HepG2 (cell line): ENCODE results near the gene SDE2. TPM values are rescaled to one million over a fixed set of nuclear protein-coding genes. Genes with fewer than 3 reads are reported as not detected.

Experiments used
- ATAC-seq: fragments of 200-7000 bp; cut with Tn5 transposase; 3 replicates; pipeline ENCODE4 v1.9.1; 2020; ENCODE audit warnings: mild to moderate bottlenecking, moderate library complexity
- BruUV-seq: library from RNA; stranded (reverse); fragments of 400-500 nt; replicated peaks from 2 replicates; lab custom pipeline; 2021; lab: Mats Ljungman, UMichigan
- CTCF ChIA-PET: fragments of 300-600 bp; formaldehyde crosslinking; extraction: SDS; loops from one replicate; lab custom pipeline; 2021; ENCODE audit warnings: low total read pairs, inconsistent platforms, low intra/inter-chr PET ratio; lab: Yijun Ruan, JAX
- POLR2A ChIA-PET: fragments of 350-600 bp; sonication (Branson Sonifier 250); formaldehyde crosslinking; loops from one replicate; lab custom pipeline; 2020; ENCODE audit warnings: antibody characterized with exemption, inconsistent platforms; lab: Yijun Ruan, JAX
- DNase-seq: peaks from one replicate; pipeline ENCODE4 v3.0.0-alpha.2; 2015; ENCODE audit warnings: low spot score
- FAIRE-seq: peaks from 3 replicates; lab custom pipeline; 2011; peaks lifted over from hg19 to GRCh38; lab: Jason Lieb, UNC
- H2AFZ ChIP-seq: one replicate; pipeline ENCODE4 v1.6.1; 2011; ENCODE audit warnings: low read length, inconsistent platforms
- H3K27ac ChIP-seq: fragments of 300-600 bp; 3 replicates; pipeline ENCODE4 v1.8.0; 2011; ENCODE audit warnings: mixed run types, mild to moderate bottlenecking, mixed read lengths, low read length, inconsistent platforms; ENCODE audit not compliant: insufficient read depth; ENCODE audit errors: extremely low read length
- H3K27me3 ChIP-seq, 2 experiments: fragments of 200-600 bp in 1 of 2; 2 replicates in 1 of 2; 3 replicates in 1 of 2; pipeline versions ENCODE4 v1.6.0 to v1.8.0; 2011; ENCODE audit warnings: low read length in 2 of 2, mild to moderate bottlenecking in 2 of 2, moderate library complexity in 2 of 2, inconsistent platforms in 1 of 2; ENCODE audit not compliant: insufficient read depth in 2 of 2, control insufficient read depth in 1 of 2
- H3K36me3 ChIP-seq, 2 experiments: fragments of 200-600 bp in 1 of 2; replicated peaks in 1 of 2; 2 replicates in 1 of 2; 3 replicates in 1 of 2; pipeline versions ENCODE4 v1.5.1 to v1.8.0; 2011; ENCODE audit warnings: low read length in 2 of 2, inconsistent platforms in 1 of 2; ENCODE audit not compliant: insufficient read depth in 2 of 2, control insufficient read depth in 1 of 2
- H3K4me1 ChIP-seq: 2 replicates; pipeline ENCODE4 v1.5.1; 2012; ENCODE audit warnings: low read length, inconsistent platforms; ENCODE audit not compliant: insufficient read depth
- H3K4me2 ChIP-seq: 2 replicates; pipeline ENCODE4 v1.6.0; 2011; ENCODE audit warnings: low read depth, low read length, inconsistent platforms
- H3K4me3 ChIP-seq, 3 experiments: fragments of 200-600 bp in 1 of 3; sonication (generic), shearing (Covaris generic) in 1 of 3; replicated peaks in 1 of 3; 2 replicates each; pipeline ENCODE4 v1.5.1; 2011 to 2016; ENCODE audit warnings: low read length in 3 of 3, inconsistent platforms in 2 of 3, low read depth in 2 of 3, mild to moderate bottlenecking in 2 of 3, control low read depth in 1 of 3, mixed read lengths in 1 of 3; ENCODE audit not compliant: insufficient read depth in 1 of 3
- H3K79me2 ChIP-seq: one replicate; pipeline ENCODE4 v1.6.1; 2011; ENCODE audit warnings: low read length, inconsistent platforms; ENCODE audit not compliant: insufficient read depth
- H3K9ac ChIP-seq: 2 replicates; pipeline ENCODE4 v1.6.0; 2011; ENCODE audit warnings: mild to moderate bottlenecking, low read depth, low read length, inconsistent platforms; ENCODE audit not compliant: insufficient read depth
- H3K9me3 ChIP-seq: 2 replicates; pipeline ENCODE4 v1.5.1; 2012; ENCODE audit warnings: mild to moderate bottlenecking, low read length
- H4K20me1 ChIP-seq: 2 replicates; pipeline ENCODE4 v1.6.0; 2011; ENCODE audit warnings: inconsistent platforms, mild to moderate bottlenecking, low read length, moderate library complexity; ENCODE audit not compliant: insufficient read depth
- ELF4 ChIP-seq: sonication (generic); formaldehyde crosslinking; IDR thresholded peaks from 2 replicates; pipeline ENCODE4 v1.5.0; 2020; ENCODE audit warnings: missing genetic modification reagents, mild to moderate bottlenecking, moderate library complexity, borderline replicate concordance
- MAFF ChIP-seq: IDR thresholded peaks from 2 replicates; pipeline ENCODE4 v1.6.1; 2011; ENCODE audit warnings: low read depth, low read length, improper control_type of control experiment
- MAFK ChIP-seq, 2 experiments: IDR thresholded peaks in 1 of 2; conservative IDR thresholded peaks in 1 of 2; 2 replicates each; pipeline ENCODE4 v1.6.1; 2011; ENCODE audit warnings: improper control_type of control experiment in 2 of 2, low read length in 2 of 2
- RELA ChIP-seq: sonication (generic); formaldehyde crosslinking; IDR thresholded peaks from 2 replicates; pipeline ENCODE4 v1.4.0; 2020; ENCODE audit warnings: missing genetic modification reagents
- ZNF558 ChIP-seq: sonication (generic); formaldehyde crosslinking; IDR thresholded peaks from 2 replicates; pipeline ENCODE4 v1.9.0; 2022; ENCODE audit warnings: mild to moderate bottlenecking, missing genetic modification reagents, borderline replicate concordance
- ZNF652 ChIP-seq: IDR thresholded peaks from 2 replicates; pipeline ENCODE4 v1.6.1; 2016; ENCODE audit warnings: low read depth, borderline replicate concordance
- ZNF781 ChIP-seq: sonication (generic); formaldehyde crosslinking; IDR thresholded peaks from 2 replicates; pipeline ENCODE4 v1.5.1; 2020; ENCODE audit warnings: borderline replicate concordance, mild to moderate bottlenecking, missing genetic modification reagents; ENCODE audit errors: not compliant biosample characterization
- ZNF790 ChIP-seq: sonication (generic); formaldehyde crosslinking; IDR thresholded peaks from 2 replicates; pipeline ENCODE4 v1.8.0; 2022; ENCODE audit warnings: missing genetic modification reagents, mild to moderate bottlenecking, borderline replicate concordance
- WGBS: methylation state at CpG from one replicate; pipeline ENCODE4 v1.1.6; 2017; ENCODE audit warnings: low lambda C conversion rate; 5-methylcytosine and 5-hydroxymethylcytosine counted together
- in situ Hi-C: cut with HindIII; loops from 2 replicates; pipeline ENCODE4 v1.10.0; 2017; ENCODE audit warnings: low pct_unique_long_range_greater_than_20kb; ENCODE audit not compliant: extremely low pct_ligation_motif_present
- intact Hi-C: fragments of 100-400 bp; cut with micrococcal nuclease; formaldehyde crosslinking; loops from one replicate; pipeline ENCODE4 v1.10.0; 2022; ENCODE audit not compliant: unreplicated experiment
- polyA plus RNA-seq, 8 experiments: library from polyadenylated mRNA; depleted of rRNA in 3 of 8; stranded (reverse) in 7 of 8; unstranded in 1 of 8; fragments of >200 nt; fragmentation: Illumina TruSeq in 4 of 8; extraction: Trizol in 4 of 8; gene quantifications; 2 replicates each; pipeline versions ENCODE4 v1.2.1 to v1.2.3, GENCODE V29; 2011 to 2016; ENCODE audit warnings: low read depth in 4 of 8, missing spikeins in 1 of 8, mixed read lengths in 1 of 8; ENCODE audit not compliant: insufficient read depth in 1 of 8
- total RNA-seq, 5 experiments: library from RNA; depleted of rRNA; stranded (reverse); fragments of >200 nt; fragmentation: Illumina TruSeq; extraction: Trizol; gene quantifications; 2 replicates each; pipeline ENCODE4 v1.2.3, GENCODE V29; 2016; ENCODE audit warnings: low read depth in 1 of 5

Gene SDE2
- total and polyA plus RNA-seq, 2 of the 13 experiments (the other 11 are each of a cell fraction or from before 2014, with no cell fraction given), result 10.8 to 19.6 TPM

- TF ChIP-seq RELA (no peak), ZNF652 (CRISPR knock-in tag) (no peak), MAFF (no peak), ZNF558 (CRISPR knock-in tag) (no peak)
Observed at GRCh38 chr1:226026833-226027232, 27.7 kb upstream of the SDE2 start (continued).

GRCh38 chr1:226023735-226024134, 24.6 kb upstream of the SDE2 start:
- H3K79me2 ChIP-seq, result no peaks in the 10 kb centered on the region
- FAIRE-seq (no peak), DNase-seq (no peak), ATAC-seq (no peak)
- no peak overlapping the region for H3K4me3 ChIP-seq
- no peaks in the 10 kb centered on the region; a peak in 1 of 5 replicates for H3K27me3 ChIP-seq
- 50% methylated on average over 5 of the region's 5 CpGs for WGBS
- no peak overlapping the region for H3K4me2 ChIP-seq
- ChIA-PET POLR2A (no interaction called here), CTCF (no interaction called here)
- intact Hi-C loops, result no loop called here
- in situ Hi-C loops, result no loop called here
- no peak overlapping the region for H3K27ac ChIP-seq
- no peaks in the 10 kb centered on the region for H3K9me3 ChIP-seq
- H3K9ac ChIP-seq, result no peak overlapping the region
- no peaks in the 10 kb centered on the region for H3K36me3 ChIP-seq
- no peaks in the 10 kb centered on the region for H4K20me1 ChIP-seq
- no TSS peak for BruUV-seq
- no peak overlapping the region for H2AFZ ChIP-seq
- TF ChIP-seq MAFK (conservative IDR thresholded peaks at IDR 0.05 in 1 of 2, IDR thresholded peaks at IDR 0.05 in 1 of 2; ENCODE audit: low read length in 2 of 2), result peak; percentile 32 to 61; a peak in 3 of 4 replicates
- TF ChIP-seq MAFF, result peak; percentile 40
- TF ChIP-seq ZNF790, result no peak
- TF ChIP-seq, all 625 proteins: peak for 2
- peaks cover 16% of the 10 kb centered on the region for H3K4me1 ChIP-seq

- DNase-seq (no peak), ATAC-seq (no peak)
- no peak overlapping the region for H3K4me2 ChIP-seq
- no peaks in the 10 kb centered on the region for H3K36me3 ChIP-seq
- no peaks in the 10 kb centered on the region for H3K79me2 ChIP-seq
- H4K20me1 ChIP-seq, result no peaks in the 10 kb centered on the region
- TF ChIP-seq ELF4 (CRISPR knock-in tag), result no peak
- TF ChIP-seq ZNF781 (CRISPR knock-in tag), result no peak
- TF ChIP-seq, all 625 proteins: peak for 0
- BruUV-seq, result no TSS peak
- ChIA-PET CTCF (no interaction called here), POLR2A (no interaction called here)
- in situ Hi-C loops (no loop called here), intact Hi-C loops (no loop called here)
- no peaks in the 10 kb centered on the region; a peak in 1 of 5 replicates for H3K27me3 ChIP-seq
- H3K27ac ChIP-seq, result no peak overlapping the region
- H3K4me1 ChIP-seq, result no peaks in the 10 kb centered on the region
- no peaks in the 10 kb centered on the region for H3K9me3 ChIP-seq
- FAIRE-seq, result no peak
- H3K4me3 ChIP-seq, result no peak overlapping the region
- H2AFZ ChIP-seq, result no peak overlapping the region
- 2% methylated on average over 2 of the region's 2 CpGs for WGBS
- no peak overlapping the region for H3K9ac ChIP-seq
Observed at GRCh38 chr1:226021801-226022200, 22.7 kb upstream of the SDE2 start.
